Central memory CD4-positive, alpha-beta T cell (primary cell): Measurements from ENCODE around the gene HPSE2.

Source experiments
- DNase-seq: peaks from one replicate; pipeline ENCODE4 v3.0.0; 2022

HPSE2 gene

GRCh38 chr10:98456043-98456570, 779.5 kb downstream of the HPSE2 start:
- DNase-seq: no peak

- no peak for DNase-seq
Measured at GRCh38 chr10:98453729-98454128, 781.9 kb downstream of the HPSE2 start.

GRCh38 chr10:98450618-98451017, 785.0 kb downstream of the HPSE2 start:
- DNase-seq: no peak

DNA sequence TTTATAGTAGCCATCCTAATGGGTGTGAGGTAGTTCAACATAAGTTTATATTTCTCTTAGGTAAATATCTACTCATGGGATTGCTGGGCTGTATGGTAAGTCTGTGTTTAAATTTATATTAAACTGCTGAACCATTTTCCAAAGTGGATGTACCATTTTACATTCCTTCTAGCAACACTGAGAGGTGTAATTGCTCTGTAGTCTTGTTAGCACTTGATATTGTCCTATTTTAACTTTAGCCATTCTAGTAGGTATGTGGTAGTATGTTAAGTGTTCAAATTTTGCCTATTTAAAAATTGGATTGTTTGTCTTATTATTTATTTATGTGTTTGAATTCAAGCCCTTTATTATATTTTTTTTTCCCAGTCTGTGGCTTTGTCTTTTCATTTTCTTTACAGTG, 786.4 kb downstream of the HPSE2 start:
- no peak for DNase-seq

DNA sequence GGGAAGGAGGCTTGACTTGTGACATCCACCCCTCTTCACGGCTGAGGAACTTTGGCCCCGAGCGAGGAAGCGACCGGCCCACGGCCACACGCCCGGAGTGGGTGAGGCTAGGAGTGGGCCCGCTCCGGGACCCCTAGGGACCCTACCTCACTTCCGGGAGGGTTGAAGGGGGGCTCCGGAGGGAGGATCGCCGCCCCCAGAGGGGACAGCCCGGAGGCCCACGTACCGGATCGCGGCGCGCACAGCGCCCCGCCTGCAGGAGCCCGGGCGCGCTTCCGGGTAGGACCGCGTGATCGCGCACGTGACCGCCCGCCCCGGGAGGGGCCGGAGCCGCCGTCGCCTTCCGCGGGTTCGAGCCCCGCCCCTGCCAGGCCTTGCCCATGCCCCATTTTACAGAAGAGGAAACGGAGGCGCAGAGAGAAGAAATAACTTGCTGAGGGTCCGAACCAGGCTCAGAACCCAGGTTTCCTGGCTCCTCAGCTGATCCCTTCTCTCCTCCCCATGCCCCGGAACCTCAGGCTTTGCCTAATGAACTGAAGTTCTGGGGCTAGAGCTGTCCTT, 788.9 kb downstream of the HPSE2 start, which contains the start of gene HPS1:
Gene HPS1, minus strand, starts transcription at position 275 of the 561 bp plus-strand sequence. CDS start 3,695 bp downstream, outside the sequence.
- peak; percentile 70 for DNase-seq

DNA sequence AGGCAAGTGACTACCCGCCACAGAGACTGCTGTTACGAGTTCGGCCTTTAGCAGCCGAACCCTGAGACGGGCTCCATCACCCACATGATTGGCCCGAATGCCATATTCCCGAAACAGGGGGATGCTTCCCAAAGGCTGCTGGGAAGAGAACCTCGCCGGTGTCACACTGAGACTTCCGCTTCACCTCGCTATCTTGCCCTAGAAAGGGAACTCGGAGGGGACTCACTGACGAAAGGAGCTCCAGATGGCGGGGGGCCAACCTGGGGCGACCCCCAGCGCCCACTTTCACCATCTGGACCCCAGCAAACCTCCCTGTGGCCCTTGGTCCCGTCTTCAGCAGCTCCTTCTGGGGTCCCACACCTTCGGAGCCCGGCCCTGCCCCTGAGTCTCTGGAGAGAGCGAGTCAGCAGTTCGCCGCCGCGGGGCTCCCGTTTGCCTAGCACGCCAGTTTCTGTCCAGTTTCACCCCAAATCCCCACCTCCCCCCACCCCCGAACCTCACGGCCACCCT, 789.4 kb downstream of the HPSE2 start:
- DNase-seq: peak; percentile 30

DNA sequence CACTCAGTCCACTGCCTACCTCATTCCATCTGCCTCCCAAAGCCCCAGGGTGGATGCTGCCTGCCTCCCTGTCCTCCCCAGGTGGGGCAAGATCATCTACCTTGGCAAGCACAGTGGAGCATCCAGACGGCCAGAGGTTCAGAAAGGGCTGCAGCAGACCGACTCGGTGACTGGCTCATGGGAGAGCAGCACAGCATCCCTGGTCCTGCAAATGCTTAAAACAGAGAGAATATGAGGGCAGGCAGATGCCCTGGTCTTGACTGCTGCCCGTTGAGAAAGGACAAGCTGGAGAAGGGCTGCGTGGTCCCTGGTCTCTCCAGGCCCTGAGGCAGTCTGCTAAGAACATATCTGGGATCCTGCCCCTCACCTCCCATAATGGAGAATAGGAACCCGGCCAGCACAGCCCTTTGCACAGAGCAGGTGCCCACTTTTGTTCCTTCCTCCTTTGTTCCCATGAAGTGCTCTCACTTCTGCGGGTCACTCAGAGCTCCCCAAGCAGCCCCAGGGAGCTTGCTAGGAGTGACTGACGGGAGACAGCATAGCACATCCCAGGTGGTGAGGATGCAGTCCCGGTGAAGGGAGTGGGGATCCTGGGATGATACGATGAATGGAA, 790.3 kb downstream of the HPSE2 start:
- DNase-seq: no peak

DNA sequence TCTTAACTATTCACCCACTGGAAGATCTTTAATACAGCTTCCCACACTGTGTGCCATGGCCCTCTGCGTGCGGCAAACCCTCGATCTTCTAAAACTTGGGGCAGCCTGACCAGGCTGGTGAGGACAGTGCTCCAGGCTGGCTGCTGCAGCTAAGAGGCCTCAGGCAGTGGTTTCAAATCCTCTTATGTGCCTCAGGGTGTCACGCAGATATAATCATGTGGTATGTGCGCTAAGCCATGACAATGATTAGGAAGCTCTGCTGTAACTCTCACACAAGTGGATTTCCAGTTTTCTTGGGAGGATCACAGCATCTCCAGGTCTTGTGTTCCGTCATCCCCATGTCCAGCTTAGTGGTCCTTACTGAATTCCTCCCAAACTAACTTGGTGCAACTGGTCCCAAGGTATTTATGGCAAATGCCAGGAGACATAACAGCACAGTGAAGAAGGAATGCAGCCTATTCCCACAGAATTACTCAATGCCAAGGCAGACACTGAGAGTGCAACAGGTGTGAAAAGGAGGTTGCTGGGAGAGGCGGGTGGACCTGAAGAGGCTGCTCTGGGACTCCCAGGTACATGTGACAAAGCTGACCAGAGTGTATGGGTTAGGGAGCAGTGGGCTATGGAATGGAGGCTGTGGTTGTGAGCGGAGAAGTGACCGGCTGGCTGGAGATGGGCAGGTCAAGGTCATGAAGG, 791.2 kb downstream of the HPSE2 start:
- DNase-seq: no peak

- DNase-seq: no peak
Measured at GRCh38 chr10:98438715-98439114, 796.9 kb downstream of the HPSE2 start.

DNA sequence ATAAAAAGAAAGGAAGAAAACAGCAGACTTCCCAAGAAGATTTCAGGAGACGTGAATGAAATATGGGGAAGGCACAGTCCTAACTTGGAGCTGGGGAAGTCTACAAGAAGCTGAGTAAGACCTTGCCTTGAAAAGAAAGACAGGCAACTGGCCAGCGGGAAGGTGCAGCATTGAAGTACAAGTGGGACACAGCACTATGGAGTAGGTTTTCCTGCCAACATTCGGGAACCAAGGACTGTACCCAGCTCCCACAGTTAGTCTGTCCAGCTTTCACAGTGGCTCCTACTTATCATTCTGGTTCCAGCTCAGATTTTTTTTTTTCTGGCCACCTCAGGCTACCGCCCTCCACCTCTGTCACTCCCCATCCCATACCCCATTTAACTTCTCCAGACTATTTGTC, 798.9 kb downstream of the HPSE2 start:
- DNase-seq: no peak

GRCh38 chr10:98435178-98435577, 800.5 kb downstream of the HPSE2 start:
- no peak for DNase-seq

- no peak for DNase-seq
Measured at GRCh38 chr10:98433881-98434732, 801.5 kb downstream of the HPSE2 start.

- no peak for DNase-seq
Measured at GRCh38 chr10:98433371-98433770, 802.3 kb downstream of the HPSE2 start.

DNA sequence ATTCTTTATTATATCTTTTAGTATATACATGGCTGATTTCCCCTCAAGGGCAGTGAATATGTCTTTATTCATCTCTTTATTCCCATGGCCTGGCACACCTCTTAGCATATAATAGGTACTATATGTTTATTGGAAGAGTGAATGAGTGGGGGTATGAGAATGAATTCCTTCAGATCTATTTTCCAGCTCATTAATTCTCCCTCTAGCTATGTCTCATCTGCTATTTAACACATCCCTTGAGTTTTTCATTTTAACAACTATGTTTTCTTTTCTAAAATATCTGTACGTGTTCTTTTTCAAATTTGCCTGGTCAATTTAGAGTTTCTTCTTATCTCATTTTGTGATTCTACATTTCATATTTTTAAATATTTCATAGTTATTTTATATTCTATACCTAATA, 803.3 kb downstream of the HPSE2 start:
- DNase-seq: no peak

- no peak for DNase-seq
Measured at GRCh38 chr10:98431016-98431415, 804.6 kb downstream of the HPSE2 start.

DNA sequence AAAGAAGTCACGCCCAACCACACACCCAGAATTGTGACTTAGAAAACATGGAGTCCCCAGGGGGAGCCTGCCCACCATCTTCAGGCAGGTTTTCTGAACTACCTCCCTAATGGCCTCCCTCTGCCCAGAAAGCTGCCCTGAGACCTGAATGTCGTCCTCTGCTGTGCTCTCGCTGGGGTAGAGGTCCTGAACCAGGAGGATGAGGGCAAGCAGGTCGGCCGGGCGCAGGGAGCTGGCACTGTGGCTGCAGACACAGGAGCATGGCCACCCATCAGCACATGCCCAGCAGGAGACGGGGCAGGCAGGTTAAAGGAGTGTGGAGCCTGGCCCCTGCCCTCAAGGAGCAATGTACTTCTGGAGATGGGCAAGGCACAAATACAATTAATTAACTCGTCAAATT, 805.2 kb downstream of the HPSE2 start:
- no peak for DNase-seq

GRCh38 chr10:98429320-98430072, 806.2 kb downstream of the HPSE2 start:
- no peak for DNase-seq

DNA sequence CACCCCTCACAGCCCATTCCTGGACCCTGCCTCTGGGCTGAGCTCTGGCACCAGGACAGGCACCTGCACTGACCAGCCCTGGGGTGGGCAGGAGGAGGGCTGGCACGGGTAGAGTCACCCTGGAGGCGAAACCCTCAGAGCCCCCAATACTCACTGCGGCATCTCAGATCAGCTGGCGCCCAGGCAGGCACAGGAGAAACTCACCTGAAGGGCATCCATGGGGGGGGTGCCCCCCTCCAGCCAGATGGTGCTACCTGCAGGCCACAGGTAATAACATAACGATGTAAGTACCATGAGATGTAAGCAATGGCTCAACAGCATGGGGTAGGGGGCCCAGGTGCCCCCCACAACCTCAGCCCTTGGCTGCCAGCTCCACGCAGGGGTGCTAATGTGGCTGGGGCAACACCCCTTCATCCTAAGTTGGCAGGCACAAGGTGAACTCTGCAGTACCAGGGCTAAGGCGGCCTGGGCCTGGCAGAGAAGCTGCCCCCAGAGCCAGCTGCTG, 808.6 kb downstream of the HPSE2 start:
- DNase-seq: no peak

DNA sequence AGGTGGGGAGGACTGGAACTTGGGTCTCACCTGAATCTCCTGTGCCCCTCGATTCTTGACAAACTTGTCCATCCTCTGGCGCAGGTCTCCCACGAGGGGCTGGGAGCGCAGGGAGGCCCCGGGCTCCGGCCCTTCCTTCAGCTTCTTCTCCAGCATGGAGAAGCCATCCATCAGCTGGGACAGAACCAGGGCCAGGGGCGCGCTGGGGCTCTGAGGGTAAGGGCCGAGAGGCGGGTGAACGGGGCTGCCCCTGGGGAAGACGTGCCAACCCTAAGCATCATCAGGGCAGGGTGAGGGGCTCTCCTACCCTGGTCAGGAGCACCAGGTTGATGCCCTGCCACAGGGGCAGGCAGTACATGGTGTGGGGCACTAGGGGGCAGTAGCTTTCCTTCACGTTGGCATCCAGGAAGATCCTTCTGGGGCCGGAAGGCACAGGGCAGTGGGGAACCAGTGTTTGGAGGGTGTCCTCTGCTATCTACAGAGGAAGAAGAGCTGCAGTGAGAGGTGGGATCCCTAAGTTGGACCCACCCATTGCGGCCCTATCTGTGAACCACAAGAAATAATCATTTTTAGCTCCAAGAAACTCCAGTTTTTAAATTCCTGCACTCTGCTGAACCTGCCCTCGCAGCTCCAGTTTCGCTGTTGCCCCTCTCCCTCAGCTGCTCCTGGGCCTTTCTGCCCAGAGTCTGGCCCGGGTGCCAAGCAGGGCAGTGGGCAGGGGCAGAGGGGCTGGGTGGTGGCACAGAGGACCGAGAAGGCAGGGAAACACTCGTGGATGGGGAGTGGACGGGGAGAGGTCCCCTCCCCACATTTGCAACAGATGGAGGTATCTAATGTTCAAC, 809.9 kb downstream of the HPSE2 start:
- DNase-seq: peak; percentile 28

DNA sequence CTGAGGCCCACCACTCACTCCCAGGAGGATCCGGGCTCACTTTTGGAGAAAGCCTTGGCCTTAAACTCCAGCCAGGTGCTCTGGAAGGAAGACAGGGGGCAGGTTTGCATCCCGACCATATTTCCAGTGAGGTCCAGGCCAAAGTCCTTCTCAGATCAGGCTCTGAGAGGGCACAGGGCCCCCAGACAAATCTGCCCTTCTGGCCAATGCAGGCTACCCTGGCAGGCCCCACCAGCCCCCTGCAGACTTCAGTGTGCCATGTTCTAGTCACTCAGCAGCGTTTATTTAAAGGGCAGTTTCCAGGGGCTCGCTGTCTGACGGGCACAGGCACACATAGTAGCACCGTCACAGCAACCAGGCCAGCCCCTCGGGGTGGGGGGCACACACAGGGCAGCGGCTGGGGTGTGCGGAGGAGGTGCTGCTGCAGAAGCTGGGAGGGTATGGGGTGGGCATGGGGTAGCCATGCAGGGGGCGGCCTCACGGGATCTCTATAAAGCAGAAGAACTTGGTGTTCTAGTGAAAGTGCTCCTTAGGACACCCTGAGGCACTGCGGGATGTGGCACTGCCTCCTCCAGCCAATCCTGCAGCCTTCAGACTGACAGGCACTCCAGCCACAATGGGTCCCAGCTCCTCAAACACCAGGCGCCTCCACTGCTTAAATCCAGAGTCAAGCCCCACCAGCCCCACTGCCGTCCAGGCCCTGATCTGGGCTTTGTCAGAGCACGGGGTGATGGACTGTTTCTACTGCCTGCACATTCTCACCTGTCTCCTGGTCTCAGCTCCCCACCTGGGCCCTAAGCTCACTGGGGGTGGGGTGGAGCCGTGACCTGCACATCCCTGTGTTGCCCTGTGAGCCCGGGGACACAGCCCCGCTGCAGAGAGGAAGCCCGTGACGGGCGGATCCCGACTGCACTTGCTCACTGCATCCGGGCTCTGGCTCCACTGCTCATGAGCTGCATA, 811.1 kb downstream of the HPSE2 start:
- DNase-seq: no peak
